ENCODE data around the gene ANP32A. TPM values are rescaled to one million over a fixed set of nuclear protein-coding genes. Genes with fewer than 3 reads are reported as not detected.

The ANP32A gene
- polyA plus RNA-seq, 3 donors: 272 to 311 (median 286) TPM

DNA sequence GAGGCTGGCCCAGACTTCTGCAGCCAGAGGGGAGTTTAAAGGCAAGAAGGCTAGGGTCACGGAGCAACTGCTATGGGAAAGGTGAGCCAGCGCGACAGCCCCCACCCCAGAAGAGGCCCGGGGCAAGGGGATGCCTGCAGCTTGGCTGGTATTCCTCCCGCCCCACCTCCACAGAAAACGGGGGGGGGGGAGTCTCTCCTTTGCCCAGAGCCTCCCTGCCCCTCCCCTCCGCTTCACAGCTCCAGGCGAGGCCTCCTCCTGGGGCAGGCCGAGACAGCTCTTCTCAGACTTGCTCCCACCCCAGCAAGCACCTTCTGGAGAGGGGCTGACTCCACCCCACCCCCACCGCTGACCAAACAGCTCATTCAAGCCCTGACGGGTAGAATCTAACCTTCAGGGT lies 13.4 kb downstream of the ANP32A start:
- no peak for DNase-seq

- no peak for DNase-seq
These were observed 14.3 kb downstream of the ANP32A start for GRCh38 chr15:68806220-68807060.

GRCh38 chr15:68802373-68802772 lies 18.3 kb downstream of the ANP32A start:
- no peak for DNase-seq

DNA sequence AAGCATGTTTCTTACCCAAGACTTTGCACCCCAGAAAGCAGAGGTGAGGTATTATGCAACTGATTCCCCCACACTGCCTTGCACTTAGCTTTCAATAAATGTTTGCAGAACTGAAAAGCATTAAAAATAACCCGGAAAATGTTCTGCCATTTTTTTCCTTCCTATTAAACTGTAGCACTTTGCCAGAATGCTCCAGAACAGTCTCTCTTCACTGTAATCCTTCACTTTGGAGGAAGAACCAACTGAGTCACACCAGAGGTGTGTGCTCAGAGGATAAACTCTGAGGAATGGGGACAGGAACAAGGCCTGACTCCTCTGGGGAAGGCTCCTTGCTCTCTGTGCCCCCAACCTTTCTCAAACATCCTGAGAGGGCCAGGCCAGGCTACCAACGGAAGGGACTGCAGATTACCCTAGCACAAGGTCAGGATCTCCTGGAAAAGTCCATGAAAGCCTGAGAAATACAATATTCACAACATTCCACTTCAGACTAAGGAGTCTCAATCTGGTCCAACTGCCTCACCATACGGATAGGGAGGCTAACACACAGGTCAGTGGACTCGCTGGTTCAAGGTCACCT lies 19.0 kb downstream of the ANP32A start:
- no peak for DNase-seq

GRCh38 chr15:68800875-68801274 lies 19.8 kb downstream of the ANP32A start:
- no peak for DNase-seq

DNA sequence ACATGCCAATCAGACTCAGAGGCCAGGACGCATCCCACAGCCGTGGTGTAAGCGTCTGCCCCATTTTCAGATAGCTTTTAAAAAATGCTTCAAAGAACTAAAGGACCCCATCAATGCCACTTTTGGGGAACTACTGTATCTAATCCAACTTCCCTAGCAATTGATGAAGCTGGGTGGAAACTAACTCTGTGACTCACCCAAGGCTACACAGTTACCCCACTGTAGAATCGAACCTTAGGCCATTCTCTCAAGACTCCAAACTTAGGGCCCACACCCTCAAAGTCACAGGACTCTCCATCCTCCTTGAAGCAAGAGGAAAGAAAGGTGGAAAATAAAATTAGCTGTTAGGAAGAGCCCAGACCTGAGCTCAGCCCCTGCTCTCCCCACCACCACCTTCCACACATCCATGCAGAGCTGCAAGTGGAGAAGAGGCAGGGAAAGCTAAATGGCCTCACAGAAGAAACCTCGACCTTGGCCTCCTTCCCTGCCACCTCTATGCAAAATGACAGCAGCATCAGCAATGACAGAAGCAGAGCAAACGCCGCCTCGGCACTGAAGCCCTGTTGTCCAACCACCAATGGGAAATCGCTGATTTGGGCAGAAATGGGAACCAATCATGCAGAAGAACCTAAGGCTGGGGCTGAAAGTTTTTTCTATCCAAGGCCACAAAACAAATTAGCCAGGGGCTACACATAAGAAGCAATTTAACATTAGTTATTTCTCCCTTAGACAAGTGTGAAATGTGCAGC lies 22.2 kb downstream of the ANP32A start:
- DNase-seq: no peak

DNA sequence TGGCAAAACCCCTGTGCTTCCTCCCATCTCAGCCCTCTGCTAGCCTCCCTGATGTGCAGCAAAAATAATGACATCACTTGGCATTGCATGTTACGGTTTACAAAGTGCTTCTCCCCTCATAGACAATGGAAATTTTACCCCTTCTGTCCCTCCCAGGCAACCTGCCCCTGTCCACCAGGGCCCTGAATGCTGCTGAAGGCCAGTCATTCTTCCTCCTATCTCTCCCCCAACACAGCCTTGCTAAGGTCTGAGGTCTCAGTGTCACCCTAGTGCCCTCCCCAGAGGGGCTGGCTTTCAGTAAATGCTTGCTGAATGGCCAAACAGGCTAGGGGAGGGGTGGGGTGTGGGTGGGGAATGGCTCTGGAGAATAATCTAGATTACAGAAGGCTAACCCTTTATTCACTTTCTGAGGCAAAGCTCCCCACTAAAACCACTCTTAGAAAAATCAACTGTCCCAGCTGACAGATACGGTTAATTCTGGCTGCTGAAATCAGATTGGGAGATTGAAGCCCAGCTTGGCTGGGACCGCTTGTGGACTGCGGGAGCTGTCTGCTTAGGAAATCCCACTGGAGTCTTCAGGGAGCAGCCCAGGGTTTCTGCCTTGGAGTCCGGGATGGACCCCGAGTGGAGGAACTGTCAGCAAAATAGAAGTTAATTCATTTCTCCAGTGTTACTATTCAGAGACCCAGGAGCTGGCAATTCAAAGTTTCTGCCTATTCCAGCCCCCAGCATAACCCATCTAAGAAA lies 22.9 kb downstream of the ANP32A start:
- no peak for DNase-seq

DNA sequence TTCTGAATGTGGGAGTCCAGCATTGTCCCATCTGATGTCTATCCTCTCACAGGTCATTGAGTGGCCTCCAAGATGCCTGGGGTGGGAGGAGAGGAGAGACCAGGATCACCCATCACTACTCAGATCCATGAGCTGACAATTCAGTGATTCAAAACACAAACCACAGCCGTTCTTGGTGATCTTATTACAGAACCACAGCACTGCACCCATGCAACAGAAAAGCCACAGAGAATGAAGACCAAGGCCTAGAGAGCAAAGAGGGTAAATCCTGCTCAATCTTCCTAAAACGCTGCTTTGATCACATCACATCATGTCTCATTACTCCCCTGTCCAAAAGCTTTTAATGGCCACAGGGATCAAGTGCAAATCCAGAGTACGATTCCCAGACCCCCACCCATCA lies 23.5 kb downstream of the ANP32A start:
- DNase-seq: no peak

GRCh38 chr15:68796576-68796975 lies 24.1 kb downstream of the ANP32A start:
- DNase-seq: no peak

DNA sequence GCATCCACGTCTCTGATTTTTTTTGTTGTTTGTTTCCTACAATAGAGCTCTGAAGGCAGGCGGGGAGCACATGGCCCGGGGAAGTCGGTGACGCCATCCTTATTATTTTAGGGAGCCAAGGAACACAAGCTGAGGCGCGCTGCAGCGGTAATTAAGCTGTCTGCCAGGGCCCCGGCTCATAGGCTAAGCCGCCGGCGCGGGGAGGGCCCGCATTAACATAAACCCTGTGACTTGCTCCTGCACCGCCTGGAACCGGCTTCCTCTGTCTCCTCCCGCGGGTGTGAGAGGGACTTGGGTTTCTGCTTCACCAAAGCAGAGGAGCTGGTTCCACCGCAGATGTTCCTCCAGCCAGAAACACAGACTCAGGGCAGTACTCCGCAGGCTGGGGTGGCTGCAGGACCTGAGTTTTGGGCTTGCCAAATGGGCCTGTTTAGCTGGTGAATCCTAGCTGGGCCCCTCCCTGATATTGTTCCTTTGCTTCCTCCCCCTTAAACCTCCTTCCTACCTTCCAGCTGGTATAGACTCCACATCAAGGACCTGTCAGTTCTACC lies 25.3 kb downstream of the ANP32A start:
- DNase-seq: peak; percentile 88

GRCh38 chr15:68794863-68795262 lies 25.8 kb downstream of the ANP32A start:
- DNase-seq: no peak

DNA sequence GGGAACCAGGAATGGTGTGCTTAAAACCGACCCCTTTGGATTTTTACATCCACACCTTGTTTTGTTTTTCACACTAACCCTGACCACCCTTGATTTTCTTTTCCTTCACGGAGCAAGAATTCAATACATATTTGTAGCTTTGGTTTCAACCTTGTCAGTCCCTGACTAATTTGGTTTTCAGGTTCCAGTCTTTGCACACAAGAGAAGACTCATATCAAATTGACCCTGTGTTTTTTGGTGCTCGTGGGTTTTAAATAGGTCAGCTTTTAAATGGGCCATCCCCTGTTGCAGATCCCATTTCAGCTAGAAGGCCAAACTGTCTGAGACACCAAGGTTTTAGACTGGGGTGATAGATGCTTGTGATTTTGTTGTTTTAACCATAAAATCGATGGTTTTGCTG lies 26.4 kb downstream of the ANP32A start:
- DNase-seq: no peak

DNA sequence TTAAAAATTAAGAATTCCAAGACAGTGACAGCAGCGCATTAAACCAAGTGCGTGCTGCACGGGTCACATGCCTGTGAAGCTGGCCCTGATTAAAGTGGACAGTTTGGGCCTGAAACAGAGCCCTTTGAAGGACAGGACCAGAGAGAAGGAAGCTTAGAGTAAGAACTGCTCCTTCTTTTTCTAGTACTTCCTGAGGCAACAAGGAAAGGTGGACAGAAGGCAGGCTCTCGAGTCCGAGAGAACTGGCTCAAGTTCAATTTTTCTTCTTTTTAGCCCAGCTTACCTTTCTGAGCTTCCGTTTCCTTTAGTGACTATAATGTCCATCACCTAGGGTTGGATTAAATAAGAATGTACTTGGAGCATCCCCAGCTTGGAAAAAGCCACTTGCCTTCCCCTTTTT lies 26.9 kb downstream of the ANP32A start:
- no peak for DNase-seq

GRCh38 chr15:68792901-68793766 lies 27.6 kb downstream of the ANP32A start:
- no peak for DNase-seq

GRCh38 chr15:68791431-68792283 lies 29.0 kb downstream of the ANP32A start:
- no peak for DNase-seq

GRCh38 chr15:68790910-68791309 lies 29.8 kb downstream of the ANP32A start:
- no peak for DNase-seq

DNA sequence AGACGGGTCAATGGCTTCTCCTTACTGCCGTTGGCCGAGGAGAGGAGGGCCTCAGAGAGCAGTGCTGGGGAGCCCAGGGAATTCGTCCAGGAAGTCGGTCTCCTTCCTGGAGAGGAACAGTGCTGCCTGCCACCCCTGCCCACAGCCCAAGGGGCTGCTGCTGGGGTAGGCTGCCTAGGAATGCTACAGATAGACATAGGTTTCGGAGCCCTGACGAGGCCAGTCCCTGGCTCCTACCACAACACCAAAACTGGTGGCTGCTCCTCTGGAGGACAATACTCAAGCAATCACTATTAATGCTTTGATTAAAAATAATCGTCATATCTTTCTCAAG lies 30.5 kb downstream of the ANP32A start:
- no peak for DNase-seq

- DNase-seq: no peak
These were observed 31.0 kb downstream of the ANP32A start for GRCh38 chr15:68789534-68790241.

GRCh38 chr15:68789091-68789490 lies 31.6 kb downstream of the ANP32A start:
- no peak for DNase-seq

Measured in renal pelvis (tissue), 4 donors.